A673 (cell line): ENCODE results near the gene ATG7. TPM values are rescaled to one million over a fixed set of nuclear protein-coding genes. Genes with fewer than 3 reads are reported as not detected.
A peak's percentile ranks its signal among the peaks of the same experiment; 100 is the strongest.

ENCODE experiments used
- BruUV-seq: library from RNA; stranded (reverse); fragments of 400-500 nt; replicated peaks from 2 replicates; lab custom pipeline; 2021; lab: Mats Ljungman, UMichigan
- CTCF ChIA-PET: fragments of 300-600 bp; sonication (Branson Sonifier 250); formaldehyde crosslinking; loops from one replicate; lab custom pipeline; 2022; ENCODE audit warnings: antibody characterized with exemption; lab: Charles Lee
- POLR2A ChIA-PET: fragments of 300-600 bp; sonication (Branson Sonifier 250); formaldehyde crosslinking; loops from one replicate; lab custom pipeline; 2022; ENCODE audit warnings: antibody characterized with exemption; ENCODE audit not compliant: low non-redundant PET; lab: Charles Lee
- DNase-seq: peaks from one replicate; pipeline ENCODE4 v3.0.0-alpha.2; 2015; ENCODE audit warnings: low spot score
- H3K27ac ChIP-seq: fragments of 200-600 bp; sonication (generic); 2 replicates; pipeline ENCODE4 v1.5.1; 2016; ENCODE audit warnings: mixed run types, low read depth, mild to moderate bottlenecking, mixed read lengths, antibody characterized with exemption, low read length; ENCODE audit not compliant: poor library complexity, severe bottlenecking
- H3K27me3 ChIP-seq: fragments of 200-600 bp; sonication (generic); replicated peaks from 2 replicates; pipeline ENCODE4 v1.6.1; 2017; ENCODE audit warnings: mixed run types, low read depth, mild to moderate bottlenecking, mixed read lengths, antibody characterized with exemption, low read length; ENCODE audit not compliant: insufficient read depth, poor library complexity
- H3K36me3 ChIP-seq: fragments of 200-600 bp; sonication (generic); 2 replicates; pipeline ENCODE4 v1.6.1; 2016; ENCODE audit warnings: mixed run types, mild to moderate bottlenecking, mixed read lengths, antibody characterized with exemption, low read length; ENCODE audit not compliant: insufficient read depth, poor library complexity, severe bottlenecking
- H3K4me1 ChIP-seq: fragments of 200-600 bp; sonication (generic); 2 replicates; pipeline ENCODE4 v1.6.1; 2017; ENCODE audit warnings: mixed run types, mild to moderate bottlenecking, mixed read lengths, antibody characterized with exemption, low read length; ENCODE audit not compliant: insufficient read depth, poor library complexity, severe bottlenecking
- H3K4me3 ChIP-seq: fragments of 200-600 bp; sonication (generic); 2 replicates; pipeline ENCODE4 v1.5.1; 2016; ENCODE audit warnings: low read depth, mixed run types, mild to moderate bottlenecking, mixed read lengths, low read length; ENCODE audit not compliant: poor library complexity, severe bottlenecking
- H3K9me3 ChIP-seq: fragments of 200-600 bp; sonication (generic); 2 replicates; pipeline ENCODE4 v1.6.1; 2016; ENCODE audit warnings: mixed run types, low read depth, mild to moderate bottlenecking, mixed read lengths, antibody characterized with exemption, low read length; ENCODE audit not compliant: poor library complexity, severe bottlenecking
- CTCF ChIP-seq: fragments of 300-800, 200-600 bp; sonication (generic); conservative IDR thresholded peaks from 2 replicates; pipeline ENCODE4 v1.5.1; 2017; ENCODE audit warnings: low read depth, mild to moderate bottlenecking, antibody characterized with exemption, low read length, moderate library complexity, mixed read lengths
- EZH2 ChIP-seq: fragments of 200-600 bp; sonication (generic); IDR thresholded peaks from 2 replicates; pipeline ENCODE4 v1.6.1; 2017; ENCODE audit warnings: borderline replicate concordance, low read depth, mild to moderate bottlenecking, mixed read lengths, antibody characterized with exemption, low read length; ENCODE audit not compliant: poor library complexity, severe bottlenecking
- intact Hi-C: fragments of 100-400 bp; cut with micrococcal nuclease; formaldehyde crosslinking; loops from one replicate; pipeline ENCODE4 v1.10.0; 2022; ENCODE audit not compliant: unreplicated experiment
- total RNA-seq: library from RNA; stranded (reverse); gene quantifications from 2 replicates; pipeline ENCODE4 v1.2.3, GENCODE V29; 2021

The ATG7 gene
- total RNA-seq, 1 experiment from 2014 or later, result 30.9 TPM

DNA sequence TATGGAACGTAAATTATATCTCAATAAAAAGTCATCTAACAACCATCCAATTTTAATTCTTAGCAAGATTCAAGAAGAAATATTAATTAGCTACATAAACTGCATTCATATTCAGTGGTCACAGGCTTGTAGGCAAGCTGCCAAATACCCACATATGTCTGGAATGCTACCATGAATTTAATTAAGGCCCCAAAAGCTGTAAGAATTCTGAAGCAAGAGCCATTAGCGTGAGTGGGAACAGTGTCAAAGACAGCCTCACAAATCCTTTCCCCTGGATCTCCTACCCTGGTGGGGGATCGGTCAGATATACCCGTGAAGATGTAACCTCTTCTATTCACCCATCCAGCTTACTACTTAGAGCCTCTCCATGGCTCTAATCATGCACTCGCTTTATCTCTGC, 40.0 kb downstream of the ATG7 start:
- peaks cover 50% of the 10 kb centered on the region for H3K36me3 ChIP-seq
- no TSS peak for BruUV-seq
- H3K27ac ChIP-seq, result no peak overlapping the region
- H3K4me1 ChIP-seq, result peaks cover 15% of the 10 kb centered on the region
- no peaks in the 10 kb centered on the region for H3K27me3 ChIP-seq
- no peak overlapping the region for H3K4me3 ChIP-seq
- intact Hi-C loops, result no loop called here
- POLR2A ChIA-PET, result no interaction called here
- no peaks in the 10 kb centered on the region for H3K9me3 ChIP-seq
- peak; percentile 67 for DNase-seq
- TF ChIP-seq EZH2, result no peak
- TF ChIP-seq CTCF, result no peak
- CTCF ChIA-PET, result interaction anchor here (1.3 kb wide), 1 partner anchor 23 kb away, joined by 3 read pairs; no protein-coding TSS in a partner anchor

GRCh38 chr3:11317300-11317699, 45.1 kb downstream of the ATG7 start:
- no peak for DNase-seq
- ChIA-PET POLR2A (no interaction called here), CTCF (no interaction called here)
- intact Hi-C loops, result no loop called here
- TF ChIP-seq EZH2, result no peak
- Histone ChIP-seq H3K4me1 (peaks cover 6% of the 10 kb centered on the region), H3K27ac (no peak overlapping the region), H3K4me3 (no peak overlapping the region), H3K9me3 (no peaks in the 10 kb centered on the region), H3K36me3 (peaks cover 24% of the 10 kb centered on the region), H3K27me3 (no peaks in the 10 kb centered on the region)
- no TSS peak for BruUV-seq

GRCh38 chr3:11322931-11323330, 50.7 kb downstream of the ATG7 start:
- peaks cover 7% of the 10 kb centered on the region for H3K36me3 ChIP-seq
- H3K9me3 ChIP-seq, result no peaks in the 10 kb centered on the region
- H3K4me1 ChIP-seq, result peaks cover 18% of the 10 kb centered on the region
- H3K27me3 ChIP-seq, result no peaks in the 10 kb centered on the region
- DNase-seq, result no peak
- no peak overlapping the region for H3K27ac ChIP-seq
- no peak overlapping the region for H3K4me3 ChIP-seq
- intact Hi-C loops, result no loop called here
- BruUV-seq, result no TSS peak
- ChIA-PET CTCF (no interaction called here), POLR2A (no interaction called here)
- TF ChIP-seq CTCF, result no peak
- TF ChIP-seq EZH2, result no peak

DNA sequence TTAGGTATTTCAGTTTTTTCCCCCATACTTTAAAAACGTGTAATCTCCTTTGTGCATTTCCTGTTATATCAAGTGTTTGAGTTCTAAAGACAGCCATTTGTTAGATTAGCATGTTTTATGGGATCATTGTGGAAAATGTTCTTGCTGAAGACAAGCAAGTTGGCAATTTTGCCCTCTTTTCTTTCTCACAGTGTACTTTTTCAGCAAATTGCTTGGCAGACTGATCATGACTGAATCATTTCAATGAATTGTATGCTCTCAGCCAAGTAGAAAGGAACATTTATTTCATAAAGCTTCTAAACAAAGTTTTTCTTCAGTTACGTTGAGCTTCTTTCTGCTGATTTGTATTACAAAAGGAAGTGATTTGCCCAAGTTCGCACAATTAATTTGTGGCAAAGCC, 51.6 kb downstream of the ATG7 start:
- no peak for TF ChIP-seq EZH2
- no peak for TF ChIP-seq CTCF
- CTCF ChIA-PET, result no interaction called here
- BruUV-seq, result no TSS peak

More for the DNA sequence above, 51.6 kb downstream of the ATG7 start:
- no peak overlapping the region for H3K27ac ChIP-seq
- H3K9me3 ChIP-seq, result no peaks in the 10 kb centered on the region
- POLR2A ChIA-PET, result no interaction called here
- no peaks in the 10 kb centered on the region for H3K27me3 ChIP-seq
- peaks cover 18% of the 10 kb centered on the region for H3K4me1 ChIP-seq
- H3K36me3 ChIP-seq, result peaks cover 7% of the 10 kb centered on the region
- no peak overlapping the region for H3K4me3 ChIP-seq
- intact Hi-C loops, result no loop called here
- DNase-seq, result peak; percentile 78
